HepG2 (cell line): ENCODE data around the gene EPB41L1. TPM values are rescaled to one million over a fixed set of nuclear protein-coding genes. Genes with fewer than 3 reads are reported as not detected.

Experiments
- ATAC-seq: fragments of 200-7000 bp; cut with Tn5 transposase; 3 replicates; pipeline ENCODE4 v1.9.1; 2020; ENCODE audit warnings: mild to moderate bottlenecking, moderate library complexity
- BruUV-seq: library from RNA; stranded (reverse); fragments of 400-500 nt; replicated peaks from 2 replicates; lab custom pipeline; 2021; lab: Mats Ljungman, UMichigan
- CTCF ChIA-PET: fragments of 300-600 bp; formaldehyde crosslinking; extraction: SDS; loops from one replicate; lab custom pipeline; 2021; ENCODE audit warnings: low total read pairs, inconsistent platforms, low intra/inter-chr PET ratio; lab: Yijun Ruan, JAX
- POLR2A ChIA-PET: fragments of 350-600 bp; sonication (Branson Sonifier 250); formaldehyde crosslinking; loops from one replicate; lab custom pipeline; 2020; ENCODE audit warnings: antibody characterized with exemption, inconsistent platforms; lab: Yijun Ruan, JAX
- DNase-seq: peaks from one replicate; pipeline ENCODE4 v3.0.0-alpha.2; 2015; ENCODE audit warnings: low spot score
- FAIRE-seq: peaks from 3 replicates; lab custom pipeline; 2011; peaks lifted over from hg19 to GRCh38; lab: Jason Lieb, UNC
- H2AFZ ChIP-seq: one replicate; pipeline ENCODE4 v1.6.1; 2011; ENCODE audit warnings: low read length, inconsistent platforms
- H3K27ac ChIP-seq: fragments of 300-600 bp; 3 replicates; pipeline ENCODE4 v1.8.0; 2011; ENCODE audit warnings: mixed run types, mild to moderate bottlenecking, mixed read lengths, low read length, inconsistent platforms; ENCODE audit not compliant: insufficient read depth; ENCODE audit errors: extremely low read length
- H3K27me3 ChIP-seq, 2 experiments: fragments of 200-600 bp in 1 of 2; 2 replicates in 1 of 2; 3 replicates in 1 of 2; pipeline versions ENCODE4 v1.6.0 to v1.8.0; 2011; ENCODE audit warnings: low read length in 2 of 2, mild to moderate bottlenecking in 2 of 2, moderate library complexity in 2 of 2, inconsistent platforms in 1 of 2; ENCODE audit not compliant: insufficient read depth in 2 of 2, control insufficient read depth in 1 of 2
- H3K36me3 ChIP-seq, 2 experiments: fragments of 200-600 bp in 1 of 2; replicated peaks in 1 of 2; 2 replicates in 1 of 2; 3 replicates in 1 of 2; pipeline versions ENCODE4 v1.5.1 to v1.8.0; 2011; ENCODE audit warnings: low read length in 2 of 2, inconsistent platforms in 1 of 2; ENCODE audit not compliant: insufficient read depth in 2 of 2, control insufficient read depth in 1 of 2
- H3K4me1 ChIP-seq: 2 replicates; pipeline ENCODE4 v1.5.1; 2012; ENCODE audit warnings: low read length, inconsistent platforms; ENCODE audit not compliant: insufficient read depth
- H3K4me2 ChIP-seq: 2 replicates; pipeline ENCODE4 v1.6.0; 2011; ENCODE audit warnings: low read depth, low read length, inconsistent platforms
- H3K4me3 ChIP-seq, 3 experiments: fragments of 200-600 bp in 1 of 3; sonication (generic), shearing (Covaris generic) in 1 of 3; replicated peaks in 1 of 3; 2 replicates each; pipeline ENCODE4 v1.5.1; 2011 to 2016; ENCODE audit warnings: low read length in 3 of 3, inconsistent platforms in 2 of 3, low read depth in 2 of 3, mild to moderate bottlenecking in 2 of 3, control low read depth in 1 of 3, mixed read lengths in 1 of 3; ENCODE audit not compliant: insufficient read depth in 1 of 3
- H3K79me2 ChIP-seq: one replicate; pipeline ENCODE4 v1.6.1; 2011; ENCODE audit warnings: low read length, inconsistent platforms; ENCODE audit not compliant: insufficient read depth
- H3K9ac ChIP-seq: 2 replicates; pipeline ENCODE4 v1.6.0; 2011; ENCODE audit warnings: mild to moderate bottlenecking, low read depth, low read length, inconsistent platforms; ENCODE audit not compliant: insufficient read depth
- H3K9me3 ChIP-seq: 2 replicates; pipeline ENCODE4 v1.5.1; 2012; ENCODE audit warnings: mild to moderate bottlenecking, low read length
- H4K20me1 ChIP-seq: 2 replicates; pipeline ENCODE4 v1.6.0; 2011; ENCODE audit warnings: inconsistent platforms, mild to moderate bottlenecking, low read length, moderate library complexity; ENCODE audit not compliant: insufficient read depth
- BCL6 ChIP-seq: IDR thresholded peaks from 2 replicates; pipeline ENCODE4 v1.6.1; 2016; ENCODE audit warnings: missing genetic modification reagents, missing compliant biosample characterization
- FOXA1 ChIP-seq, 2 experiments: fragments of 450-650 bp in 1 of 2; sonication (generic) in 1 of 2; formaldehyde crosslinking in 1 of 2; IDR thresholded peaks; 2 replicates each; pipeline versions ENCODE4 v1.4.0 to v1.6.1; 2016 to 2020; ENCODE audit warnings: missing genetic modification reagents in 1 of 2
- FOXA3 ChIP-seq: IDR thresholded peaks from 2 replicates; pipeline ENCODE4 v1.6.1; 2016; ENCODE audit warnings: missing genetic modification reagents, missing compliant biosample characterization
- FOXO1 ChIP-seq: sonication (generic); formaldehyde crosslinking; IDR thresholded peaks from 2 replicates; pipeline ENCODE4 v1.4.0; 2020; ENCODE audit warnings: missing genetic modification reagents
- FOXP1 ChIP-seq, 2 experiments: fragments of 450-650 bp in 1 of 2; IDR thresholded peaks; 2 replicates each; pipeline ENCODE4 v1.6.1; 2017 to 2018; ENCODE audit warnings: antibody characterized with exemption in 1 of 2
- FOXP4 ChIP-seq: sonication (generic); formaldehyde crosslinking; IDR thresholded peaks from 2 replicates; pipeline ENCODE4 v1.4.0; 2020; ENCODE audit warnings: missing genetic modification reagents
- GATAD2A ChIP-seq: IDR thresholded peaks from 2 replicates; pipeline ENCODE4 v1.6.1; 2016
- NFKB2 ChIP-seq: sonication (generic); formaldehyde crosslinking; IDR thresholded peaks from 2 replicates; pipeline ENCODE4 v1.4.0; 2020; ENCODE audit warnings: missing genetic modification reagents, borderline replicate concordance
- PHF21A ChIP-seq: sonication (generic); formaldehyde crosslinking; IDR thresholded peaks from 2 replicates; pipeline ENCODE4 v1.5.0; 2020; ENCODE audit warnings: mild to moderate bottlenecking, missing genetic modification reagents
- TEAD3 ChIP-seq: optimal IDR thresholded peaks from 2 replicates; pipeline ENCODE3; 2016; ENCODE audit warnings: borderline replicate concordance
- ZBTB20 ChIP-seq: sonication (generic); formaldehyde crosslinking; IDR thresholded peaks from 2 replicates; pipeline ENCODE4 v1.8.1; 2023; ENCODE audit warnings: missing genetic modification reagents, low read depth, mild to moderate bottlenecking, borderline replicate concordance
- ZNF276 ChIP-seq: sonication (generic); formaldehyde crosslinking; IDR thresholded peaks from 2 replicates; pipeline ENCODE4 v1.4.0; 2020; ENCODE audit warnings: mild to moderate bottlenecking, low read depth, missing genetic modification reagents
- ZNF510 ChIP-seq: sonication (generic); formaldehyde crosslinking; IDR thresholded peaks from 2 replicates; pipeline ENCODE4 v1.4.0; 2020; ENCODE audit warnings: low read depth, mild to moderate bottlenecking, missing genetic modification reagents
- WGBS: methylation state at CpG from one replicate; pipeline ENCODE4 v1.1.6; 2017; ENCODE audit warnings: low lambda C conversion rate; 5-methylcytosine and 5-hydroxymethylcytosine counted together
- in situ Hi-C: cut with HindIII; loops from 2 replicates; pipeline ENCODE4 v1.10.0; 2017; ENCODE audit warnings: low pct_unique_long_range_greater_than_20kb; ENCODE audit not compliant: extremely low pct_ligation_motif_present
- intact Hi-C: fragments of 100-400 bp; cut with micrococcal nuclease; formaldehyde crosslinking; loops from one replicate; pipeline ENCODE4 v1.10.0; 2022; ENCODE audit not compliant: unreplicated experiment
- polyA plus RNA-seq, 8 experiments: library from polyadenylated mRNA; depleted of rRNA in 3 of 8; stranded (reverse) in 7 of 8; unstranded in 1 of 8; fragments of >200 nt; fragmentation: Illumina TruSeq in 4 of 8; extraction: Trizol in 4 of 8; gene quantifications; 2 replicates each; pipeline versions ENCODE4 v1.2.1 to v1.2.3, GENCODE V29; 2011 to 2016; ENCODE audit warnings: low read depth in 4 of 8, missing spikeins in 1 of 8, mixed read lengths in 1 of 8; ENCODE audit not compliant: insufficient read depth in 1 of 8
- total RNA-seq, 5 experiments: library from RNA; depleted of rRNA; stranded (reverse); fragments of >200 nt; fragmentation: Illumina TruSeq; extraction: Trizol; gene quantifications; 2 replicates each; pipeline ENCODE4 v1.2.3, GENCODE V29; 2016; ENCODE audit warnings: low read depth in 1 of 5

Gene EPB41L1
- total and polyA plus RNA-seq, 2 of the 13 experiments (the other 11 are each of a cell fraction or from before 2014, with no cell fraction given), result 16.7 to 39.0 TPM

GRCh38 chr20:36145877-36146707, 8.4 kb upstream of the EPB41L1 start:
- H3K27ac ChIP-seq, result no peak overlapping the region
- H3K4me3 ChIP-seq, result peak overlapping the region; percentile 7 to 55 (median 22)
- no peaks in the 10 kb centered on the region for H4K20me1 ChIP-seq
- H3K4me1 ChIP-seq, result peaks cover 89% of the 10 kb centered on the region
- no peaks in the 10 kb centered on the region for H3K9me3 ChIP-seq
- H3K79me2 ChIP-seq, result no peaks in the 10 kb centered on the region
- WGBS, result 7% methylated on average over 12 of the region's 12 CpGs
- no peak for DNase-seq
- peak overlapping the region; percentile 79 for H3K4me2 ChIP-seq
- no peaks in the 10 kb centered on the region; a peak in 1 of 5 replicates for H3K27me3 ChIP-seq
- FAIRE-seq, result no peak
- in situ Hi-C loops (no loop called here), intact Hi-C loops (no loop called here)
- CTCF ChIA-PET, result no interaction called here
- peak; percentile 35 for ATAC-seq
- BruUV-seq, result no TSS peak
- H3K9ac ChIP-seq, result peak overlapping the region; percentile 51; the same call in 1 of the 2 replicates
- peak overlapping the region; percentile 86 for H2AFZ ChIP-seq
- H3K36me3 ChIP-seq, result no peaks in the 10 kb centered on the region
- POLR2A ChIA-PET, result interaction anchor here (0.8 to 1.1 kb wide), 2 partner anchors 36 to 192 kb away, joined by 3 to 5 read pairs; partner anchors contain the start of gene SCAND1
- TF ChIP-seq FOXA3 (CRISPR knock-in tag) (peak; percentile 73), FOXP1 (IDR thresholded peaks at IDR 0.05) (no peak), FOXP1 (CRISPR knock-in tag; IDR thresholded peaks at IDR 0.05) (no peak), BCL6 (CRISPR knock-in tag) (peak; percentile 14; the same call in 1 of the 2 replicates), FOXA1 (IDR thresholded peaks at IDR 0.05) (no peak), FOXA1 (CRISPR knock-in tag; IDR thresholded peaks at IDR 0.05) (peak; percentile 86), GATAD2A (CRISPR knock-in tag) (peak; percentile 42; the same call in 1 of the 2 replicates), FOXP4 (CRISPR knock-in tag) (peak; percentile 24; the same call in 1 of the 2 replicates), FOXO1 (CRISPR knock-in tag) (0 out of 2 replicates have a peak, but pooled peaks have one; percentile 30), TEAD3 (CRISPR knock-in tag) (peak; percentile 50), ZNF276 (CRISPR knock-in tag) (0 out of 2 replicates have a peak, but pooled peaks have one; percentile 38), ZNF510 (0 out of 2 replicates have a peak, but pooled peaks have one; percentile 16), ZBTB20 (CRISPR knock-in tag) (no peak), PHF21A (CRISPR knock-in tag) (0 out of 2 replicates have a peak, but pooled peaks have one; percentile 23), NFKB2 (CRISPR knock-in tag) (peak; percentile 51; the same call in 1 of the 2 replicates)
